Cardiac muscle cell (in vitro differentiated cells and primary cell): ENCODE data around the gene PAGR1. TPM values are rescaled to one million over a fixed set of nuclear protein-coding genes. Genes with fewer than 3 reads are reported as not detected.
"Not testable (repeated sequence)": the region's sequence is repeated elsewhere in the genome, so short reads cannot be mapped to it uniquely, and the experiment has no call there.

ENCODE experiments used
- DNase-seq, 2 donors: peaks; one replicate each; pipeline versions ENCODE4 v3.0.0 to v3.0.0-alpha.2; 2010 to 2017; ENCODE audit warnings: low read depth in 1 of 2, low spot score in 1 of 2
- H3K27ac ChIP-seq: fragments of 200-600 bp; sonication (generic); 2 replicates; pipeline ENCODE4 v1.5.1; 2016
- H3K27me3 ChIP-seq: fragments of 200-600 bp; sonication (generic); 2 replicates; pipeline ENCODE4 v1.6.0; 2016; ENCODE audit warnings: control low read depth
- H3K36me3 ChIP-seq: fragments of 200-600 bp; sonication (generic); 2 replicates; pipeline ENCODE4 v1.5.1; 2016; ENCODE audit warnings: control low read depth
- H3K4me1 ChIP-seq: fragments of 200-600 bp; sonication (generic); 2 replicates; pipeline ENCODE4 v1.8.1; 2017; ENCODE audit warnings: low read depth, mild to moderate bottlenecking, mixed run types
- H3K4me3 ChIP-seq: fragments of 200-600 bp; sonication (generic); 2 replicates; pipeline ENCODE4 v1.5.1; 2016; ENCODE audit warnings: mild to moderate bottlenecking
- H3K9me3 ChIP-seq: fragments of 200-600 bp; sonication (generic); 2 replicates; pipeline ENCODE4 v1.5.1; 2017; ENCODE audit warnings: low read depth, mild to moderate bottlenecking, control low read depth
- polyA plus RNA-seq: library from polyadenylated mRNA; unstranded; fragments of >200 nt; fragmentation: Nextera tagmentation; extraction: Ambion mirVana; gene quantifications from 2 replicates; pipeline ENCODE4 v1.2.1, GENCODE V29; 2016
- total RNA-seq: library from RNA; depleted of rRNA; stranded (reverse); fragments of >200 nt; gene quantifications from 2 replicates; pipeline ENCODE4 v1.2.3, GENCODE V29; 2016
- TF ChIP-seq, protein P1 (sequence below): IDR thresholded peaks from 2 replicates; pipeline ENCODE4 v1.5.1; 2012; ENCODE audit warnings: low read depth, mild to moderate bottlenecking, low read length

The PAGR1 gene
- total RNA-seq (113 and 120 TPM in 2 replicates), polyA plus RNA-seq (106 and 113 TPM in 2 replicates)

DNA sequence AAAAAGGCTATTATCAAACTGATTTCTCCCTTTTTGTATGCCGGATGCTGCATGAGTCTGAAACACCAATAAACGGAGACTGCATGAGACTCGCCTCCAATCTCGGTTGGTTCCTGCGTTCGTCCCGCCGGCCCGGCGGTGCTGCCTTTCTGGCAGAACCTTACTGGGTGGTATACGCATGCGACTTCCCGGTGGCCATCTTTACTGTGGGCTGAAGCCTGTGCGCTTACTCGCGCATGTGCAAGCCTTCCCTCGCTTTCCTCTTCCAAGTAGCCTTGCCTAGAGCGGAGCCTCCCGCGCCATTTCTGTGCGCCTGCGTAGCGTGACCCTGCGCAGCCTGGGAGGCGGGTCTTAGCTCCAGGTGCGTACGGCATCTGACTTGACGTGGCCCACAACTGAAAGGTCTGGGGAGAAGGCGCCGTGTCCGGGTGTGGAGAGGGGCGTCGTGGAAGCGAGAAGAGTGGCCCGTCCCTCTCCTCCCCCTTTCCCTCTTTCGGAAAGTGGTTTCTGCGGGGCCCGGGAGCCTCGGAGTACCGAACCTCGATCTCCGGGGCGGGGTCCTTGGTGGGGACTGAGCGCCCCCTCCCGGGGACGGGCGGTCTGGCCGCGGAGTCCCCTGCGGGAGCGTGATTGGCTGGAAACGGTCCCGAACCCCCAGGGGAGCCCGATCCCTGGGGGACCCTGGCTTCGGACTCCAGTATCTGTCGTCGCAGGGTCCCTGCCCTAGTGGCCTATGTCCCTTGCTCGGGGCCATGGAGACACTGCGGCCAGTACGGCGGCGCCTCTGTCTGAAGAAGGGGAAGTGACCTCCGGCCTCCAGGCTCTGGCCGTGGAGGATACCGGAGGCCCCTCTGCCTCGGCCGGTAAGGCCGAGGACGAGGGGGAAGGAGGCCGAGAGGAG, at the start of gene PAGR1:
TSS of gene PAGR1 (plus strand) at position 360 of the 901 bp plus-strand sequence. CDS start at position 734, 374 bp downstream.
- no peaks in the 10 kb centered on the region for H3K9me3 ChIP-seq
- H3K27me3 ChIP-seq: no peaks in the 10 kb centered on the region
- DNase-seq: peak; percentile 99 to 100
- peak within 1 kb of the TSS; percentile 92 for H3K4me3 ChIP-seq
- peak within 1 kb of the TSS; percentile 84 for H3K27ac ChIP-seq
- peaks cover 12% of the 10 kb centered on the region for H3K36me3 ChIP-seq
- TF ChIP-seq, protein P1, sequence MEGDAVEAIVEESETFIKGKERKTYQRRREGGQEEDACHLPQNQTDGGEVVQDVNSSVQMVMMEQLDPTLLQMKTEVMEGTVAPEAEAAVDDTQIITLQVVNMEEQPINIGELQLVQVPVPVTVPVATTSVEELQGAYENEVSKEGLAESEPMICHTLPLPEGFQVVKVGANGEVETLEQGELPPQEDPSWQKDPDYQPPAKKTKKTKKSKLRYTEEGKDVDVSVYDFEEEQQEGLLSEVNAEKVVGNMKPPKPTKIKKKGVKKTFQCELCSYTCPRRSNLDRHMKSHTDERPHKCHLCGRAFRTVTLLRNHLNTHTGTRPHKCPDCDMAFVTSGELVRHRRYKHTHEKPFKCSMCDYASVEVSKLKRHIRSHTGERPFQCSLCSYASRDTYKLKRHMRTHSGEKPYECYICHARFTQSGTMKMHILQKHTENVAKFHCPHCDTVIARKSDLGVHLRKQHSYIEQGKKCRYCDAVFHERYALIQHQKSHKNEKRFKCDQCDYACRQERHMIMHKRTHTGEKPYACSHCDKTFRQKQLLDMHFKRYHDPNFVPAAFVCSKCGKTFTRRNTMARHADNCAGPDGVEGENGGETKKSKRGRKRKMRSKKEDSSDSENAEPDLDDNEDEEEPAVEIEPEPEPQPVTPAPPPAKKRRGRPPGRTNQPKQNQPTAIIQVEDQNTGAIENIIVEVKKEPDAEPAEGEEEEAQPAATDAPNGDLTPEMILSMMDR: peak; percentile 90
- peaks cover 12% of the 10 kb centered on the region for H3K4me1 ChIP-seq

DNA sequence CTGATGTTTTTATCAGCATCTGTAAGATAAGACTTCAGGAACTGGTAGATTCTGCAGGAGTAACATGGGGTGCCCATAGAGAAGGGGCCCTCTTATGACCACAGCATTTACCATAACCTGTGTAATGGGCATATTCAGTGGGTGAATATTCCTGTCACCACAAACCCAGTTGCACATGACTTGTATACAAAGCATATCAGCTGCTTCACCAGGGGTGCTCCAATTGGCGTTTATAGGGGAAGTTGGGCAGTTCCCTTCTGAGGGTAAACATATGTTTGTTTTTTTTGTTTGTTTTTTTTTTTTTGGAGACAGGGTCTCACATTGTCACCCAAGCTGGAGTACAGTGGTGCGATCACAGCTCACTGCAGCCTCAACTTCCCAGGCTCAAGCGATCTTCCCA, 49.4 kb upstream of the PAGR1 start:
- Histone ChIP-seq H3K4me1 (no peaks in the 10 kb centered on the region), H3K36me3 (no peaks in the 10 kb centered on the region), H3K9me3 (no peaks in the 10 kb centered on the region), H3K27ac (no peak overlapping the region), H3K27me3 (no peaks in the 10 kb centered on the region), H3K4me3 (no peak overlapping the region)
- TF ChIP-seq, protein P1: no peak
- DNase-seq: no peak

DNA sequence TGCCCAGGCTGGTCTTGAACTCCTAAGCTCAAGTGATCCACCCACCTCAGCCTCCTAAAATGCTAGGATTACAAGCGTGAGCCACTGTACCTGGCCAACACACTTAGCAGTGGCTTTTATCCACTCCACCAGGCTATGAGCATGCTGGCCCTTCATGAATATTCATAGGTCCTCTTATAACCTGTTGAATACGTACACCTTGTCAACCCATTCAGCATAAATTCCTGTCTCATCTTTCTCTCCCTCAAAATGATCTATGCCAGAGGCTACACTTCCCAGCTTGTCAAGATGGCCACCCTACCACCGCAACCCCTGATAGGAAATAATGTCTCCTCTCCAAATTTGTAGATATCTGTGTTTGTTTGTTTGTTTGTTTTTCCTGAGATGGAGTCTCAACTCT, 48.9 kb upstream of the PAGR1 start:
- Histone ChIP-seq H3K36me3 (no peaks in the 10 kb centered on the region), H3K27me3 (no peaks in the 10 kb centered on the region), H3K9me3 (no peaks in the 10 kb centered on the region), H3K4me1 (no peaks in the 10 kb centered on the region), H3K4me3 (no peak overlapping the region), H3K27ac (no peak overlapping the region)
- TF ChIP-seq, protein P1: no peak
- no peak for DNase-seq

DNA sequence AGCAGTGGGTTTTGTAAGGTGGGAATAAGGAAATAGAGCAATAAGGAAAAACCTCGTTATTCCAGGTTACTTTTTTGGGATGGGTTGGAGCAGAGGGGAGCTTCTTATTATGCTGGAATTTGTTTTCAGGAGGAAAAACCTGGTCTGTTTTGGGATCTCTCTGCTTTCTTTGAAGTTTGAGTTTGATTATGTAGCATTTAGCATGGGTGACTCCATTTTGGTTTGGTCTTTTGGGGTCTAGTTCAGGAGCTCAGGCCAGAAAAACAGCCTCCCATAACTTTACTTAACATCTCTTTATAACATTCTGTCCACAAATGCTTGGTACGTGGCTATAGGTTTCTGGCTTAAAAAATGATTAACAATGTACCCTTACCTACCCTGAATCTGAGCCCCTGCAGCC, 46.4 kb upstream of the PAGR1 start:
- no peaks in the 10 kb centered on the region for H3K4me1 ChIP-seq
- no peaks in the 10 kb centered on the region for H3K27me3 ChIP-seq
- H3K9me3 ChIP-seq: no peaks in the 10 kb centered on the region
- H3K36me3 ChIP-seq: no peaks in the 10 kb centered on the region
- no peak overlapping the region for H3K4me3 ChIP-seq
- TF ChIP-seq, protein P1: no peak
- DNase-seq: no peak
- no peak overlapping the region for H3K27ac ChIP-seq

DNA sequence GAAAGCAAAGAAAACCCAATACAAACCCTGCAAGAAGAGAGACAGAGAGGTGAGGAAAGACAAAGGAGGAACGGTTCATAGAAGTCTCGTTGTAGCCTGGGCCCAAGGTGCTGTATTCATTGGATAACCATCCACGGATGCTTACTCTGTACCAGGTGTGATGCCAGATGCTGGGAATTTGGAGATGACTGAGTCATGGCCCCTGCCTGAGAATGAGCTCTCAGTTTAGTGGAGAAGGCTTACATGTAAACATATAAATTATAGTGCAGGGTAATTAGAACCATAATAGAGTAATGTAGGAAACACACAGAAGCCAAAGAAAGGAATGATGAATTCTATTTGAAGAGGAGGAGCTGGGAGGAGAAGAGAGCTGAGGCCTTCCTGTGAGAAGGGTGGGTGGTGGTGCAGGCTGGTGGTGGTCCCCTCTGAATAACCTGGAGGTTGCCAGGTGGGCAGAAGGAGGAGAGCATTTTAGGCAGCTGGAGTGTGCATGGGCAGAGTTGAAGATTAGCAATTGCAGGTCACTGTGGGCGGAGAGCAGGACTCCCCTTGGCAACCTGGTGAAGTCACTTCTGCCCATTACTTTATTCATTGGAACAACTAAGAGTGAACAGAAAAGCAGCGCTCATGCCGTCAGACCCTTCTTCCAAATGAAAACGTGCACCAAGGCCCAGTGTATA, 45.6 kb upstream of the PAGR1 start:
- no peaks in the 10 kb centered on the region for H3K4me1 ChIP-seq
- H3K9me3 ChIP-seq: no peaks in the 10 kb centered on the region
- no peaks in the 10 kb centered on the region for H3K27me3 ChIP-seq
- H3K36me3 ChIP-seq: no peaks in the 10 kb centered on the region
- TF ChIP-seq, protein P1: no peak
- H3K4me3 ChIP-seq: no peak overlapping the region
- no peak for DNase-seq
- H3K27ac ChIP-seq: no peak overlapping the region

DNA sequence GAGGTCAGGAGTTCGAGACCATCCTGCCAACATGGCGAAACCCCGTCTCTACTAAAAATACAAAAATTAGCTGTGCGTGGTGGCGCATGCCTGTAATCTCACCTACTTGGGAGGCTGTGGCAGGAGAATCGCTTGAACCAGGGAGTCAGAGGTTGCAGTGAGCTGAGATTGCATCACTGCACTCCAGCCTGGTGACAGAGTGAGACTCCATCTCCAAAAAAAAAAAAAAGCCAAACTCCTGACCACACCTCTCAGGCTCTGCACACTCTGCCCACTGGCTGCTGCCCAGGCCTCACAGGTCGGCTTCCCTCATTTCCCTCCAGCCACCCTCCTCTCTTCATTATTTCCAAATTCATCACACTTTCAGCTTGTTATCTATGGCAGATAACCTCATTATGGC, 43.6 kb upstream of the PAGR1 start:
- not testable (repeated sequence) for H3K4me3 ChIP-seq, H3K27ac ChIP-seq, H3K4me1 ChIP-seq, H3K36me3 ChIP-seq, H3K27me3 ChIP-seq, H3K9me3 ChIP-seq
- peak in 1 of 2 donors; percentile 25 for DNase-seq
